GM12878 (cell line): ENCODE results near the gene BNC2.

Experiments
- CTCF ChIP-seq, 3 experiments: IDR thresholded peaks in 2 of 3; conservative IDR thresholded peaks in 1 of 3; 2 replicates each; pipeline ENCODE4 v1.5.1; 2011; ENCODE audit warnings: low read depth in 3 of 3, low read length in 3 of 3, mild to moderate bottlenecking in 3 of 3, control low read depth in 2 of 3, moderate library complexity in 2 of 3, inconsistent platforms in 1 of 3, mixed read lengths in 1 of 3; ENCODE audit not compliant: control insufficient read depth in 2 of 3, insufficient read depth in 1 of 3; ENCODE audit errors: extremely low read depth in 1 of 3
- E2F4 ChIP-seq: IDR thresholded peaks from 2 replicates; pipeline ENCODE4 v1.6.1; 2012; ENCODE audit warnings: low read depth, low read length, improper control_type of control experiment
- PBX3 ChIP-seq: IDR thresholded peaks from 2 replicates; pipeline ENCODE4 v1.6.1; 2011; ENCODE audit warnings: mild to moderate bottlenecking, low read depth, low read length, moderate library complexity; ENCODE audit not compliant: insufficient replicate concordance
- POLR2AphosphoS5 ChIP-seq: IDR thresholded peaks from 2 replicates; pipeline ENCODE4 v1.6.1; 2011; ENCODE audit warnings: mild to moderate bottlenecking, low read length, inconsistent platforms
- RB1 ChIP-seq: fragments of 450-650 bp; formaldehyde crosslinking; IDR thresholded peaks from 2 replicates; pipeline ENCODE4 v1.6.1; 2017; ENCODE audit warnings: mild to moderate bottlenecking, borderline replicate concordance
- SIN3A ChIP-seq: IDR thresholded peaks from 2 replicates; pipeline ENCODE4 v1.6.1; 2012; ENCODE audit warnings: low read depth, low read length, improper control_type of control experiment
- USF2 ChIP-seq: IDR thresholded peaks from 2 replicates; pipeline ENCODE4 v1.6.1; 2011; ENCODE audit warnings: low read depth, low read length, improper control_type of control experiment, borderline replicate concordance

- TF ChIP-seq USF2 (no peak), CTCF (IDR thresholded peaks at IDR 0.05 in 2 of 3, conservative IDR thresholded peaks at IDR 0.05 in 1 of 3; ENCODE audit: control insufficient read depth in 2 of 3, extremely low read depth in 1 of 3, insufficient read depth in 1 of 3, low read depth in 3 of 3, low read length in 3 of 3) (no peak), RB1 (no peak), PBX3 (no peak), SIN3A (no peak), E2F4 (no peak), POLR2AphosphoS5 (no peak)
These were observed 29.1 kb upstream of the BNC2 start for GRCh38 chr9:16899606-16900005.
